ENCODE results near the gene ZC2HC1C. TPM values are rescaled to one million over a fixed set of nuclear protein-coding genes. Genes with fewer than 3 reads are reported as not detected.

Gene ZC2HC1C
- total and polyA plus RNA-seq, 2 of the 13 experiments (the other 11 are each of a cell fraction or from before 2014, with no cell fraction given) = 3.3 to 3.5 TPM

DNA sequence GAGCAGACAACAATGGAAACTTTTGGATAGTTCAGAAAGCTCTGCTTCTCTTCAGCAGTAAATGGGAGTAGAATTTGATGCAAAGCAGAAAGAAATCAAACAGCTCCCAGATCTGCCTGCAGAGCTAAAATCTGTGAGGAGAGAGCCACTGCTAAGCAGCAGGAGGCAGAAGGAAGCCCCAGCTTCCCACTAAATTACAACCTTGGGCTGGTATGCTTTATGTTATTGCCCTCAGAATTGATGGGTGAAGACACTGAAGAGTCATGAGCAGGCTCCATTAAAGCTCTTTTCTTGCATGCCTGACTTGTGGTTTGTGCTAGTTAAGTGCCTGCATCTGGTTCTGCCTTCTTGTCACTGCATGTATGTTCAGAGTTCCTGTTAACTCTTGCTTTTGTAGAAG lies 8.4 kb downstream of the ZC2HC1C start:
- no peaks in the 10 kb centered on the region for H3K79me2 ChIP-seq (ENCODE audit: insufficient read depth, low read length)
- H3K27ac ChIP-seq (ENCODE audit: extremely low read length, insufficient read depth, low read length) = no peak overlapping the region
- CTCF ChIA-PET (ENCODE audit: low intra/inter-chr PET ratio, low total read pairs) = no interaction called here
- POLR2A ChIA-PET = interaction anchor here (0.8 kb wide), 1 partner anchor 8 kb away, joined by 4 read pairs; the partner anchor contains the start of gene ZC2HC1C
- H3K4me1 ChIP-seq (ENCODE audit: insufficient read depth, low read length) = peaks cover 14% of the 10 kb centered on the region
- FAIRE-seq (no peak), ATAC-seq (no peak), DNase-seq (ENCODE audit: low spot score) (no peak)
- no peaks in the 10 kb centered on the region for H4K20me1 ChIP-seq (ENCODE audit: insufficient read depth, low read length)
- H3K9ac ChIP-seq (ENCODE audit: insufficient read depth, low read depth, low read length) = no peak overlapping the region
- no peak for TF ChIP-seq JUNB (CRISPR knock-in tag; IDR thresholded peaks at IDR 0.05; ENCODE audit: borderline replicate concordance)
- TF ChIP-seq, protein P1, sequence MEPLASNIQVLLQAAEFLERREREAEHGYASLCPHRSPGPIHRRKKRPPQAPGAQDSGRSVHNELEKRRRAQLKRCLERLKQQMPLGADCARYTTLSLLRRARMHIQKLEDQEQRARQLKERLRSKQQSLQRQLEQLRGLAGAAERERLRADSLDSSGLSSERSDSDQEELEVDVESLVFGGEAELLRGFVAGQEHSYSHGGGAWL (CRISPR knock-in tag; IDR thresholded peaks at IDR 0.05) = no peak
- H3K4me3 ChIP-seq (replicated peaks in 1 of 3; ENCODE audit: insufficient read depth in 1 of 3, low read depth in 2 of 3, low read length in 3 of 3) = no peak overlapping the region
- BruUV-seq (replicated peaks) = no TSS peak
- H3K4me2 ChIP-seq (ENCODE audit: low read depth, low read length) = no peak overlapping the region
- in situ Hi-C loops (cut with HindIII; ENCODE audit: extremely low pct_ligation_motif_present, low pct_unique_long_range_greater_than_20kb) = no loop called here
- no peak overlapping the region for H2AFZ ChIP-seq (ENCODE audit: low read length)
- no peaks in the 10 kb centered on the region for H3K9me3 ChIP-seq (ENCODE audit: low read length)
- no peaks in the 10 kb centered on the region for H3K27me3 ChIP-seq (ENCODE audit: control insufficient read depth in 1 of 2, insufficient read depth in 2 of 2, low read length in 2 of 2)
- no peaks in the 10 kb centered on the region for H3K36me3 ChIP-seq (replicated peaks in 1 of 2; ENCODE audit: control insufficient read depth in 1 of 2, insufficient read depth in 2 of 2, low read length in 2 of 2)
- intact Hi-C loops (cut with micrococcal nuclease; ENCODE audit: unreplicated experiment) = no loop called here

GRCh38 chr14:75079521-75079920 lies 10.1 kb downstream of the ZC2HC1C start:
- CTCF ChIA-PET (ENCODE audit: low intra/inter-chr PET ratio, low total read pairs) = no interaction called here
- POLR2A ChIA-PET = interaction anchor here (0.7 to 1.7 kb wide), 2 partner anchors 10 to 100 kb away, joined by 3 to 5 read pairs; partner anchors contain the start of gene ZC2HC1C
- 51% methylated on average over 4 of the region's 4 CpGs for WGBS (ENCODE audit: low lambda C conversion rate)
- Histone ChIP-seq H3K4me2 (ENCODE audit: low read depth, low read length) (no peak overlapping the region), H4K20me1 (ENCODE audit: insufficient read depth, low read length) (no peaks in the 10 kb centered on the region), H3K79me2 (ENCODE audit: insufficient read depth, low read length) (no peaks in the 10 kb centered on the region), H2AFZ (ENCODE audit: low read length) (no peak overlapping the region), H3K4me1 (ENCODE audit: insufficient read depth, low read length) (peaks cover 14% of the 10 kb centered on the region), H3K9me3 (ENCODE audit: low read length) (no peaks in the 10 kb centered on the region), H3K27me3 (ENCODE audit: control insufficient read depth in 1 of 2, insufficient read depth in 2 of 2, low read length in 2 of 2) (no peaks in the 10 kb centered on the region), H3K9ac (ENCODE audit: insufficient read depth, low read depth, low read length) (no peak overlapping the region), H3K4me3 (replicated peaks in 1 of 3; ENCODE audit: insufficient read depth in 1 of 3, low read depth in 2 of 3, low read length in 3 of 3) (no peak overlapping the region), H3K27ac (ENCODE audit: extremely low read length, insufficient read depth, low read length) (no peak overlapping the region), H3K36me3 (replicated peaks in 1 of 2; ENCODE audit: control insufficient read depth in 1 of 2, insufficient read depth in 2 of 2, low read length in 2 of 2) (peaks cover 3 to 10% of the 10 kb centered on the region in 2 experiments; a peak in 4 of 5 replicates)
- DNase-seq (ENCODE audit: low spot score) = no peak
- TF ChIP-seq ZFP82 (CRISPR knock-in tag; IDR thresholded peaks at IDR 0.05; ENCODE audit: borderline replicate concordance) = no peak
- TF ChIP-seq ZNF775 (CRISPR knock-in tag; IDR thresholded peaks at IDR 0.05; ENCODE audit: borderline replicate concordance) = no peak
- no peak for TF ChIP-seq PCBP1 (IDR thresholded peaks at IDR 0.05; ENCODE audit: borderline replicate concordance, low read depth, low read length)
- no peak for TF ChIP-seq U2AF1 (optimal IDR thresholded peaks at IDR 0.05; ENCODE audit: low read depth, low read length)
- no peak for TF ChIP-seq ZSCAN29 (CRISPR knock-in tag; conservative IDR thresholded peaks at IDR 0.05)
- no peak for TF ChIP-seq MAZ (IDR thresholded peaks at IDR 0.05; ENCODE audit: borderline replicate concordance, low read depth, low read length)
- TF ChIP-seq MAZ (CRISPR knock-in tag; IDR thresholded peaks at IDR 0.05; ENCODE audit: low read depth) = no peak
- in situ Hi-C loops (cut with HindIII; ENCODE audit: extremely low pct_ligation_motif_present, low pct_unique_long_range_greater_than_20kb) (no loop called here), intact Hi-C loops (cut with micrococcal nuclease; ENCODE audit: unreplicated experiment) (no loop called here)
- BruUV-seq (replicated peaks) = no TSS peak
- no peak for FAIRE-seq
- no peak for ATAC-seq
